ENCODE results near the gene NHLRC4. TPM values are rescaled to one million over a fixed set of nuclear protein-coding genes. Genes with fewer than 3 reads are reported as not detected.
A peak's percentile ranks its signal among the peaks of the same experiment; 100 is the strongest.

Gene NHLRC4
- total and polyA plus RNA-seq, 2 of the 4 experiments (the other 2 are of a cell fraction) = 0.72 to 0.84 TPM

DNA sequence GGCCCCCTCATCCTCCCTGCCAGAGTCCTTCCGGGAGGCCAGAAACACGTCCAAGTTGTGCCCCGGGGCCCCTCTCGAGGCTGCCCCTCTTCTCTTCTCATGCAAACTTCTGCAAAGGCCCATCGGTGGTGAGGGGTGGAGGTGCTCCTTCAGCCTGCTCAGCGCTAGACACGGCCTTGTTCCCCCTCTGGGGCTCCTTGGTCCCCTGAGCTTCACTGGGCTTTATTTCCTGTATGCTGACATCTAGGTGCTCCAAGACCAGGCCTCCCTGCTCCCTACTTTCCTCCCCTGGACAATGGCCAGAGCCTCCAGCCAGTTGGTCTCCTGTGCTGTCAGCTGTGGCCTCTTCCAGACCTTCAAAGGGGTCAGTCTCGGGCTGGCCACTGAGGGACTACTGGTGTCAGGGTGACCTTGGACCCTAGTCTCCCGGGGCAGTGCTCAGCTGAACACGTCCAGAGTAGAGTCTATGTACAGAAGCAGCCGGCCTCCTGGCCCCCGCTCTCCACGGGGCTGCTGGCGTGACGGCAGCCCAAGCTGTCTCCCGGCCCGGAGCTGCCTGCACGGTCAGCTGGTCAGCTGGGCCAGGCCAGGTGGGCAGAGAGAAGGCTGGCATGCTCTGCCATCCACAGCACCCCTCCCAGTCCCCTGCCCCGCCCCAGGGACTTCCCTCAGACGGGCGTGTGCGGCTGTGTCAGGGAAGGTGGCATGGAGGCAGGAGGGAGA, 8.3 kb upstream of the NHLRC4 start:
- H3K27me3 ChIP-seq (ENCODE audit: control insufficient read depth, insufficient read depth, low read length) = peaks cover 48% of the 10 kb centered on the region
- dilution Hi-C loops (cut with HindIII; ENCODE audit: low sequenced_read_pairs, unreplicated experiment) (no loop called here), intact Hi-C loops (cut with micrococcal nuclease) (no loop called here), in situ Hi-C loops (cut with MboI; ENCODE audit: low sequenced_read_pairs) (no loop called here)
- BruUV-seq (replicated peaks) = no TSS peak
- no peaks in the 10 kb centered on the region; the same call in 1 of the 2 replicates for H3K9me1 ChIP-seq (ENCODE audit: insufficient read depth, low read length)
- H2AK9ac ChIP-seq (replicated peaks; ENCODE audit: low read depth, low read length, poor library complexity) = peak overlapping the region; percentile 50
- no peak overlapping the region for H3K9ac ChIP-seq (ENCODE audit: low read depth, low read length)
- no peak overlapping the region for H3K4ac ChIP-seq (ENCODE audit: low read depth, low read length)
- H3K27ac ChIP-seq (ENCODE audit: insufficient read depth, low read length) = no peak overlapping the region
- ATAC-seq (ENCODE audit: low read depth) (no peak), DNase-seq (no peak)
- no peak overlapping the region for H3K4me3 ChIP-seq (ENCODE audit: insufficient read depth, low read depth, low read length)
- CTCF ChIA-PET = no interaction called here
- H2BK15ac ChIP-seq (ENCODE audit: low read depth, low read length) = no peak overlapping the region
- TF ChIP-seq FOS (IDR thresholded peaks at IDR 0.05; ENCODE audit: low read depth, low read length) = no peak
- no peak for TF ChIP-seq CHD1 (IDR thresholded peaks at IDR 0.05; ENCODE audit: low read depth, low read length)
- TF ChIP-seq, protein P1, sequence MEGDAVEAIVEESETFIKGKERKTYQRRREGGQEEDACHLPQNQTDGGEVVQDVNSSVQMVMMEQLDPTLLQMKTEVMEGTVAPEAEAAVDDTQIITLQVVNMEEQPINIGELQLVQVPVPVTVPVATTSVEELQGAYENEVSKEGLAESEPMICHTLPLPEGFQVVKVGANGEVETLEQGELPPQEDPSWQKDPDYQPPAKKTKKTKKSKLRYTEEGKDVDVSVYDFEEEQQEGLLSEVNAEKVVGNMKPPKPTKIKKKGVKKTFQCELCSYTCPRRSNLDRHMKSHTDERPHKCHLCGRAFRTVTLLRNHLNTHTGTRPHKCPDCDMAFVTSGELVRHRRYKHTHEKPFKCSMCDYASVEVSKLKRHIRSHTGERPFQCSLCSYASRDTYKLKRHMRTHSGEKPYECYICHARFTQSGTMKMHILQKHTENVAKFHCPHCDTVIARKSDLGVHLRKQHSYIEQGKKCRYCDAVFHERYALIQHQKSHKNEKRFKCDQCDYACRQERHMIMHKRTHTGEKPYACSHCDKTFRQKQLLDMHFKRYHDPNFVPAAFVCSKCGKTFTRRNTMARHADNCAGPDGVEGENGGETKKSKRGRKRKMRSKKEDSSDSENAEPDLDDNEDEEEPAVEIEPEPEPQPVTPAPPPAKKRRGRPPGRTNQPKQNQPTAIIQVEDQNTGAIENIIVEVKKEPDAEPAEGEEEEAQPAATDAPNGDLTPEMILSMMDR (conservative IDR thresholded peaks at IDR 0.05; ENCODE audit: low read depth, low read length) = no peak
- no peak for TF ChIP-seq RFX5 (IDR thresholded peaks at IDR 0.05; ENCODE audit: low read depth, low read length)
- no peak for TF ChIP-seq NFE2L2 (IDR thresholded peaks at IDR 0.05; ENCODE audit: low read depth, low read length)
- no peak for TF ChIP-seq SMC3 (IDR thresholded peaks at IDR 0.05; ENCODE audit: low read depth, low read length)
- no peak for TF ChIP-seq RAD21 (IDR thresholded peaks at IDR 0.05; ENCODE audit: low read length)
- no peak for TF ChIP-seq MAFK (IDR thresholded peaks at IDR 0.05; ENCODE audit: low read depth, low read length)
- TF ChIP-seq MAZ (IDR thresholded peaks at IDR 0.05; ENCODE audit: borderline replicate concordance, low read depth, low read length) = no peak
- no peak for TF ChIP-seq POLR2A (IDR thresholded peaks at IDR 0.05; ENCODE audit: low read depth, low read length)
- TF ChIP-seq, protein P2, sequence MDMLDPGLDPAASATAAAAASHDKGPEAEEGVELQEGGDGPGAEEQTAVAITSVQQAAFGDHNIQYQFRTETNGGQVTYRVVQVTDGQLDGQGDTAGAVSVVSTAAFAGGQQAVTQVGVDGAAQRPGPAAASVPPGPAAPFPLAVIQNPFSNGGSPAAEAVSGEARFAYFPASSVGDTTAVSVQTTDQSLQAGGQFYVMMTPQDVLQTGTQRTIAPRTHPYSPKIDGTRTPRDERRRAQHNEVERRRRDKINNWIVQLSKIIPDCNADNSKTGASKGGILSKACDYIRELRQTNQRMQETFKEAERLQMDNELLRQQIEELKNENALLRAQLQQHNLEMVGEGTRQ (IDR thresholded peaks at IDR 0.05; ENCODE audit: low read depth, low read length) = no peak
- no peak for TF ChIP-seq RCOR1 (IDR thresholded peaks at IDR 0.05; ENCODE audit: insufficient replicate concordance, low read length)
- TF ChIP-seq CEBPB (IDR thresholded peaks at IDR 0.05; ENCODE audit: low read depth, low read length) = no peak
- no peak for TF ChIP-seq BHLHE40 (IDR thresholded peaks at IDR 0.05; ENCODE audit: low read depth, low read length)
- H3K23ac ChIP-seq (ENCODE audit: low read depth, low read length) = no peak overlapping the region
- H4K91ac ChIP-seq (ENCODE audit: insufficient read depth, low read depth, low read length) = no peak overlapping the region
- H3K36me3 ChIP-seq (ENCODE audit: control insufficient read depth, insufficient read depth, low read length) = peaks cover 2% of the 10 kb centered on the region; the same call in 1 of the 2 replicates
- POLR2A ChIA-PET (ENCODE audit: unreplicated experiment) = no interaction called here
- no peak overlapping the region for H2BK20ac ChIP-seq (ENCODE audit: low read depth, low read length)
- H3K14ac ChIP-seq (replicated peaks; ENCODE audit: low read depth, low read length) = no peak overlapping the region
- no peak overlapping the region for H3K56ac ChIP-seq (ENCODE audit: extremely low read depth, insufficient read depth, low read length)
- H4K5ac ChIP-seq (ENCODE audit: low read depth, low read length) = no peak overlapping the region
- no peaks in the 10 kb centered on the region for H3K9me3 ChIP-seq (ENCODE audit: control insufficient read depth, insufficient read depth, low read length)
- H3K4me1 ChIP-seq (ENCODE audit: control insufficient read depth, insufficient read depth, low read length) = 0 out of 2 replicates have a peak, but pooled peaks cover 3% of the 10 kb centered on the region
- H2AFZ ChIP-seq (replicated peaks; ENCODE audit: low read length, poor library complexity) = peak overlapping the region; percentile 7
- H2BK5ac ChIP-seq (ENCODE audit: low read depth, low read length, poor library complexity, severe bottlenecking) = no peak overlapping the region
- H3K18ac ChIP-seq (ENCODE audit: low read depth, low read length) = no peak overlapping the region
- no peak overlapping the region for H2AK5ac ChIP-seq (ENCODE audit: low read depth, low read length)
- H4K8ac ChIP-seq (ENCODE audit: low read depth in 2 of 2, low read length in 2 of 2) = no peak overlapping the region
- WGBS, 2 experiments (ENCODE audit: extremely low coverage in 2 of 2, insufficient read length in 1 of 2) = 65% methylated on average over 4 of the region's 22 CpGs; no CpG with 5 or more reads in 1 of the 2 experiments
- peaks cover 9% of the 10 kb centered on the region; the same call in 1 of the 2 replicates for H4K20me1 ChIP-seq (ENCODE audit: insufficient read depth, low read length)
- H3K79me1 ChIP-seq (ENCODE audit: low read depth in 1 of 2, low read length in 2 of 2) = no peaks in the 10 kb centered on the region
- no peak overlapping the region for H3K4me2 ChIP-seq (ENCODE audit: low read depth, low read length)
- H2BK120ac ChIP-seq (ENCODE audit: low read depth, low read length) = no peak overlapping the region
